B cell (primary cell): Measurements from ENCODE around the gene TTLL5. TPM values are rescaled to one million over a fixed set of nuclear protein-coding genes. Genes with fewer than 3 reads are reported as not detected.

Source experiments
- ATAC-seq: fragments of 200-7000 bp; cut with Tn5 transposase; one replicate; pipeline ENCODE4 v1.10.0; 2021; ENCODE audit warnings: low read depth, mild to moderate bottlenecking, moderate number of reproducible peaks, moderate library complexity
- CTCF ChIA-PET: fragments of 350-600 bp; sonication (Branson Sonifier 250); formaldehyde crosslinking; loops from one replicate; lab custom pipeline; 2021; ENCODE audit warnings: antibody characterized with exemption, inconsistent platforms; lab: Charles Lee
- POLR2A ChIA-PET: fragments of 350-600 bp; sonication (Branson Sonifier 250); formaldehyde crosslinking; loops from one replicate; lab custom pipeline; 2021; ENCODE audit warnings: antibody characterized with exemption; lab: Charles Lee
- DNase-seq: peaks from one replicate; pipeline ENCODE4 v3.0.0; 2013
- H2AFZ ChIP-seq: 2 replicates; pipeline ENCODE4 v1.6.1; 2012; ENCODE audit warnings: mild to moderate bottlenecking, low read depth, low read length; ENCODE audit not compliant: insufficient read depth, poor library complexity, severe bottlenecking
- H3K27ac ChIP-seq, 2 donors: 1 replicate in 1 of 2; 2 replicates in 1 of 2; pipeline ENCODE4 v1.5.1; 2012 to 2013; ENCODE audit warnings: low read length in 2 of 2, mild to moderate bottlenecking in 2 of 2, moderate library complexity in 1 of 2
- H3K27me3 ChIP-seq, 4 experiments: fragments of 200-600 bp in 1 of 4; sonication (generic) in 1 of 4; replicated peaks in 1 of 4; 1 replicate in 2 of 4; 2 replicates in 2 of 4; pipeline versions ENCODE4 v1.6.1 to v1.7.0; 2013 to 2016; ENCODE audit warnings: low read length in 3 of 4, mild to moderate bottlenecking in 2 of 4, mixed read lengths in 1 of 4, moderate library complexity in 1 of 4; ENCODE audit not compliant: insufficient read depth in 4 of 4, control insufficient read depth in 3 of 4; ENCODE audit errors: control extremely low read depth in 1 of 4
- H3K36me3 ChIP-seq, 2 experiments: replicated peaks in 1 of 2; 1 replicate in 1 of 2; 2 replicates in 1 of 2; pipeline versions ENCODE4 v1.6.1 to v1.7.1; 2013; ENCODE audit warnings: low read length in 1 of 2; ENCODE audit not compliant: insufficient read depth in 2 of 2, control insufficient read depth in 1 of 2; ENCODE audit errors: control extremely low read depth in 1 of 2, extremely low read depth in 1 of 2
- H3K4me1 ChIP-seq, 2 donors: fragments of 200-600 bp in 1 of 2; sonication (generic) in 1 of 2; 1 replicate in 1 of 2; 2 replicates in 1 of 2; pipeline versions ENCODE4 v1.5.1 to v1.6.1; 2013 to 2017; ENCODE audit warnings: low read length in 2 of 2; ENCODE audit not compliant: control insufficient read depth in 2 of 2, insufficient read depth in 2 of 2
- H3K4me2 ChIP-seq: replicated peaks from 2 replicates; pipeline ENCODE3; 2012; ENCODE audit warnings: mild to moderate bottlenecking, low read depth, low read length; ENCODE audit not compliant: poor library complexity, severe bottlenecking
- H3K4me3 ChIP-seq, 5 experiments: fragments of 200-600 bp in 1 of 5; sonication (generic) in 1 of 5; 1 replicate in 3 of 5; 2 replicates in 2 of 5; pipeline versions ENCODE4 v1.5.1 to v1.7.0; 2011 to 2016; ENCODE audit warnings: low read length in 4 of 5, mild to moderate bottlenecking in 4 of 5, low read depth in 2 of 5, control low read depth in 1 of 5, moderate library complexity in 1 of 5; ENCODE audit not compliant: insufficient read depth in 1 of 5; ENCODE audit errors: control extremely low read depth in 1 of 5, extremely low read depth in 1 of 5
- H3K79me2 ChIP-seq: fragments of 200-600 bp; sonication (generic); one replicate; pipeline ENCODE4 v1.6.0; 2016; ENCODE audit warnings: low read length; ENCODE audit not compliant: control insufficient read depth, insufficient read depth
- H3K9ac ChIP-seq: fragments of 200-600 bp; sonication (generic); 2 replicates; pipeline ENCODE4 v1.6.1; 2017; ENCODE audit warnings: mild to moderate bottlenecking, low read length, moderate library complexity
- H3K9me3 ChIP-seq, 3 donors: one replicate each; pipeline versions ENCODE4 v1.6.1 to v1.7.1; 2013; ENCODE audit warnings: low read length in 2 of 3; ENCODE audit not compliant: control insufficient read depth in 2 of 3, insufficient read depth in 1 of 3; ENCODE audit errors: control extremely low read depth in 1 of 3
- H4K20me1 ChIP-seq: 2 replicates; pipeline ENCODE4 v1.6.0; 2012; ENCODE audit warnings: mild to moderate bottlenecking, low read length; ENCODE audit not compliant: insufficient read depth, control insufficient read depth, poor library complexity, severe bottlenecking
- H3K27ac Mint-ChIP-seq: one replicate; pipeline ENCODE4 v1.8.0; 2021; ENCODE audit warnings: mixed read lengths
- H3K27me3 Mint-ChIP-seq: one replicate; pipeline ENCODE4 v1.8.0; 2021; ENCODE audit warnings: mixed read lengths
- H3K4me1 Mint-ChIP-seq: one replicate; pipeline ENCODE4 v1.8.0; 2021; ENCODE audit warnings: mixed read lengths
- H3K4me3 Mint-ChIP-seq: one replicate; pipeline ENCODE4 v1.8.0; 2021; ENCODE audit warnings: mixed read lengths
- H3K9me3 Mint-ChIP-seq: one replicate; pipeline ENCODE4 v1.8.0; 2022; ENCODE audit warnings: mixed read lengths; ENCODE audit not compliant: insufficient read depth
- EZH2 ChIP-seq: IDR thresholded peaks from 2 replicates; pipeline ENCODE4 v1.6.1; 2012; ENCODE audit warnings: borderline replicate concordance, low read depth, mild to moderate bottlenecking, moderate library complexity, low read length; ENCODE audit not compliant: insufficient read depth, poor library complexity, severe bottlenecking
- WGBS: methylation state at CpG from one replicate; pipeline ENCODE4 v1.1.5; 2013; ENCODE audit warnings: missing lambda C conversion rate; ENCODE audit not compliant: insufficient coverage; 5-methylcytosine and 5-hydroxymethylcytosine counted together
- intact Hi-C: fragments of 100-400 bp; cut with micrococcal nuclease; formaldehyde crosslinking; loops from one replicate; pipeline ENCODE4 v1.10.0; 2022
- polyA plus RNA-seq: library from polyadenylated mRNA; depleted of rRNA; stranded (reverse); fragments of >200 nt; gene quantifications from 2 replicates; pipeline ENCODE4 v1.2.3, GENCODE V29; 2012
- total RNA-seq, 2 donors: library from RNA; stranded (reverse); fragments of 120-200 nt in 1 of 2; gene quantifications; 1 replicate in 1 of 2; 2 replicates in 1 of 2; pipeline versions ENCODE4 v1.2.3 to v1.2.4, GENCODE V29; 2013 to 2022
- TF ChIP-seq, protein P1 (sequence below): fragments of 200-600 bp; IDR thresholded peaks from one replicate; pipeline ENCODE4 v1.8.0; 2022; ENCODE audit warnings: antibody characterized with exemption, mild to moderate bottlenecking

Gene TTLL5
- total and polyA plus RNA-seq, 2 donors (not counting 1 experiment from before 2014, with no cell fraction given) = 10.9 to 50.9 TPM

DNA sequence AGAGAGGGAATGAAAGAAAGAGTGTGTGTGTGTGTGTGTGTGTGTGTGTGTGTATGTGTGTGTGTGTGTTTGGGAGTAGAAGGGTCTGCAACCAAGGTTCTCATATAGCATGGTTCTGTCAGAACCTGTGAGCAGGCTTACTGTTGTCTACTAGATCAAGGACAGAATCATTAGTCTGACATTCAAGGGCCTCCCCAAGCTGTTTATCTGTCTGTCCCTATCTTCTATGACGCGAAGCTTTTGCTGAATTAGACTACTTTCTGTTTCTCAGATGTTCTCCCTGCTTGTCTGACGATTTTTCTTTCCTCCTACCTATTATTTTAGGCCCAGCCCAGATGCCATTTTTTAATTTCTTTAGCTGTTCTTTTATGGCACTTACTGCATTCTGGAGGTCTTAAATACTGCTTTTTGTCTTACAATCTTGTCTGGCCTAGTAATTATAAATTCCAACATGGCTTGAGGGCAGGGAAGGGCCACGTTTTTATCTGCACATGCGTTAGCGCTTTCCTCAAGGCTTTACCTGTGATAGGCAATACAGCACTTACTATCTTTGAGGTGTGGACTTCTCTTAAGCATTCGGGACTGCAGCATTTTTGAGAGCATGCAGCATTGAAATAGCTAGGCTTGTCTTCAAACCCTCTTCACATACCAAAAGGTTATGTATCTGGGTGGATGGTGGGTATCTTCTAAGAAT, 150.2 kb downstream of the TTLL5 start:
- TF ChIP-seq, protein P1, sequence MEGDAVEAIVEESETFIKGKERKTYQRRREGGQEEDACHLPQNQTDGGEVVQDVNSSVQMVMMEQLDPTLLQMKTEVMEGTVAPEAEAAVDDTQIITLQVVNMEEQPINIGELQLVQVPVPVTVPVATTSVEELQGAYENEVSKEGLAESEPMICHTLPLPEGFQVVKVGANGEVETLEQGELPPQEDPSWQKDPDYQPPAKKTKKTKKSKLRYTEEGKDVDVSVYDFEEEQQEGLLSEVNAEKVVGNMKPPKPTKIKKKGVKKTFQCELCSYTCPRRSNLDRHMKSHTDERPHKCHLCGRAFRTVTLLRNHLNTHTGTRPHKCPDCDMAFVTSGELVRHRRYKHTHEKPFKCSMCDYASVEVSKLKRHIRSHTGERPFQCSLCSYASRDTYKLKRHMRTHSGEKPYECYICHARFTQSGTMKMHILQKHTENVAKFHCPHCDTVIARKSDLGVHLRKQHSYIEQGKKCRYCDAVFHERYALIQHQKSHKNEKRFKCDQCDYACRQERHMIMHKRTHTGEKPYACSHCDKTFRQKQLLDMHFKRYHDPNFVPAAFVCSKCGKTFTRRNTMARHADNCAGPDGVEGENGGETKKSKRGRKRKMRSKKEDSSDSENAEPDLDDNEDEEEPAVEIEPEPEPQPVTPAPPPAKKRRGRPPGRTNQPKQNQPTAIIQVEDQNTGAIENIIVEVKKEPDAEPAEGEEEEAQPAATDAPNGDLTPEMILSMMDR = no peak
- no peak for TF ChIP-seq EZH2
- Histone ChIP-seq H3K27ac (no peak overlapping the region), H4K20me1 (no peaks in the 10 kb centered on the region), H3K27me3 (no peaks in the 10 kb centered on the region), H3K9me3 (no peaks in the 10 kb centered on the region), H3K36me3 (no peaks in the 10 kb centered on the region), H3K4me1 (no peaks in the 10 kb centered on the region), H3K9ac (no peak overlapping the region), H3K4me3 (no peak overlapping the region), H2AFZ (no peak overlapping the region), H3K4me2 (no peak overlapping the region), H3K79me2 (no peaks in the 10 kb centered on the region)
- ChIA-PET POLR2A (no interaction called here), CTCF (no interaction called here)
- intact Hi-C loops = no loop called here
- Mint-ChIP-seq H3K27ac (no peak overlapping the region), H3K27me3 (no peaks in the 10 kb centered on the region), H3K4me3 (no peak overlapping the region), H3K4me1 (no peaks in the 10 kb centered on the region), H3K9me3 (no peaks in the 10 kb centered on the region)
- no peak for ATAC-seq
- WGBS = 96% methylated on average over 4 of the region's 7 CpGs
- no peak for DNase-seq

DNA sequence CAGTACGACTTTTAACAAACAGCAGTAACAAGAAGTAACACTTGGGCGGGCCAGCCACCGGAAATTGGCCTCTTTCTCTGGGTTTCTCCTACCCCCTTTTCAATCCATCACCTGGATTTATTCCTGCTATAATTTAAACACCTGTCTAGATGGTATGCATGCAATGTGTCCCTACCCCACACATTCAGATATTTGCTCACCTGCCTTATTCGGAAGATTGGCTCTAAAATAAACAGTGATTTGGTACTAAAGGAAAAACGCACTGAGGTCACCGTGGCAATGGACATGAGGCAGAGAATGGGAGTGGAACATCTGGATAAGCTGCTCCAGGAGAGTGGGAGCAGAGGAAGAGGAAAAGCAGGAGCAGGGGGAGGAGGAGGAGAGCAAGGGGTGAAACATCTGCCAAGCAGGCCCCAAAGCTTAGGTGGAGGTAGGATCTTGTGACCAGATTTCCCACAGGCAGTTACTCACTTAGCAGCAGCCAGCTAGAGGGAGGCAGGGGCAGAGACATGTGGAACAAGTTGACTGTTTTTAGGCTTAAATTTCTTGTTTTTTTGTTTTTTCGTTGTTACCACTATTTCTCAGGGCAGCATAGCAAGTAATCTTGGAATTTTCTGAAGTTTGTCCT, 150.9 kb downstream of the TTLL5 start:
- H3K27ac ChIP-seq = no peak overlapping the region
- ChIA-PET CTCF (no interaction called here), POLR2A (no interaction called here)
- no peaks in the 10 kb centered on the region for H3K4me1 ChIP-seq
- H3K4me3 ChIP-seq = no peak overlapping the region
- Mint-ChIP-seq H3K9me3 (no peaks in the 10 kb centered on the region), H3K4me1 (no peaks in the 10 kb centered on the region), H3K27me3 (no peaks in the 10 kb centered on the region), H3K27ac (no peak overlapping the region), H3K4me3 (no peak overlapping the region)
- DNase-seq (no peak), ATAC-seq (no peak)
- WGBS = 100% methylated on average over 6 of the region's 7 CpGs
- H2AFZ ChIP-seq = no peak overlapping the region
- no peak overlapping the region for H3K9ac ChIP-seq
- no peaks in the 10 kb centered on the region for H3K9me3 ChIP-seq
- H3K36me3 ChIP-seq = no peaks in the 10 kb centered on the region
- no peaks in the 10 kb centered on the region for H3K27me3 ChIP-seq
- no peak overlapping the region for H3K4me2 ChIP-seq
- no peak for TF ChIP-seq EZH2
- TF ChIP-seq, protein P1 = no peak
- H4K20me1 ChIP-seq = no peaks in the 10 kb centered on the region
- H3K79me2 ChIP-seq = no peaks in the 10 kb centered on the region
- intact Hi-C loops = no loop called here
